NCI-H69 (cell line): ENCODE data around the gene PRM3.

ENCODE experiments used
- DNase-seq: peaks from one replicate; lab custom pipeline; 2025; lab: John Stamatoyannopoulos, UW

The PRM3 gene

GRCh38 chr16:11272921-11273720, at the start of gene PRM3:
TSS of gene PRM3 (minus strand) at chr16:11273629. CDS start at chr16:11273595, 34 bp downstream.
- DNase-seq: no peak

GRCh38 chr16:11322823-11323222, 49.4 kb upstream of the PRM3 start:
- no peak for DNase-seq

GRCh38 chr16:11321662-11322061, 48.2 kb upstream of the PRM3 start:
- no peak for DNase-seq

- peak; percentile 73 for DNase-seq
Observed at GRCh38 chr16:11320170-11320569, 46.7 kb upstream of the PRM3 start.

GRCh38 chr16:11319529-11320146, 46.2 kb upstream of the PRM3 start:
- peak; percentile 82 for DNase-seq

- DNase-seq: no peak
Observed at GRCh38 chr16:11318817-11319216, 45.4 kb upstream of the PRM3 start.

- no peak for DNase-seq
Observed at GRCh38 chr16:11316331-11317015, 43.0 kb upstream of the PRM3 start.

- peak; percentile 35 for DNase-seq
Observed at GRCh38 chr16:11315510-11315909, 42.1 kb upstream of the PRM3 start.

- no peak for DNase-seq
Observed at GRCh38 chr16:11314309-11314894, 41.0 kb upstream of the PRM3 start.

- no peak for DNase-seq
Observed at GRCh38 chr16:11313493-11314308, 40.3 kb upstream of the PRM3 start.

GRCh38 chr16:11312718-11313492, 39.5 kb upstream of the PRM3 start:
- DNase-seq: peak; percentile 77

- no peak for DNase-seq
Observed at GRCh38 chr16:11310997-11311561, 37.6 kb upstream of the PRM3 start.

GRCh38 chr16:11310634-11310977, 37.2 kb upstream of the PRM3 start:
- DNase-seq: no peak

- peak; percentile 58 for DNase-seq
Observed at GRCh38 chr16:11309895-11310633, 36.6 kb upstream of the PRM3 start.

GRCh38 chr16:11308493-11309283, 35.3 kb upstream of the PRM3 start:
- no peak for DNase-seq

- DNase-seq: no peak
Observed at GRCh38 chr16:11307639-11308492, 34.4 kb upstream of the PRM3 start.

- DNase-seq: no peak
Observed at GRCh38 chr16:11306997-11307638, 33.7 kb upstream of the PRM3 start.

GRCh38 chr16:11306381-11306780, 33.0 kb upstream of the PRM3 start:
- DNase-seq: no peak
